H9 (cell line): ENCODE results near the gene FBN1. TPM values are rescaled to one million over a fixed set of nuclear protein-coding genes. Genes with fewer than 3 reads are reported as not detected.

ENCODE experiments used
- DNase-seq: peaks from one replicate; pipeline ENCODE4 v3.0.0-alpha.2; 2017
- H2AFZ ChIP-seq: one replicate; pipeline ENCODE4 v1.6.1; 2013; ENCODE audit warnings: mild to moderate bottlenecking, low read length, control low read depth, moderate library complexity
- H2AK5ac ChIP-seq: 2 replicates; pipeline ENCODE4 v1.6.1; 2013; ENCODE audit warnings: low read length, control low read depth, mixed read lengths; ENCODE audit not compliant: insufficient read length
- H2BK120ac ChIP-seq: one replicate; pipeline ENCODE4 v1.6.1; 2013; ENCODE audit warnings: low read depth, mild to moderate bottlenecking, low read length, control low read depth, inconsistent platforms; ENCODE audit not compliant: poor library complexity, severe bottlenecking
- H2BK12ac ChIP-seq: 2 replicates; pipeline ENCODE4 v1.6.1; 2013; ENCODE audit warnings: low read length, control low read depth, mixed read lengths, low read depth; ENCODE audit not compliant: insufficient read length
- H2BK15ac ChIP-seq: 2 replicates; pipeline ENCODE4 v1.6.1; 2013; ENCODE audit warnings: low read depth, low read length, control low read depth
- H2BK20ac ChIP-seq: one replicate; pipeline ENCODE4 v1.6.1; 2013; ENCODE audit warnings: low read depth, mild to moderate bottlenecking, low read length, control low read depth, inconsistent platforms; ENCODE audit not compliant: poor library complexity, severe bottlenecking
- H2BK5ac ChIP-seq: 2 replicates; pipeline ENCODE4 v1.6.1; 2013; ENCODE audit warnings: low read length, control low read depth, mixed read lengths; ENCODE audit not compliant: insufficient read length
- H3K14ac ChIP-seq: 2 replicates; pipeline ENCODE4 v1.6.1; 2013; ENCODE audit warnings: low read length, control low read depth; ENCODE audit not compliant: insufficient read depth
- H3K18ac ChIP-seq: 2 replicates; pipeline ENCODE4 v1.6.1; 2013; ENCODE audit warnings: low read depth, mild to moderate bottlenecking, mixed read lengths, low read length, control low read depth; ENCODE audit not compliant: insufficient read length
- H3K23ac ChIP-seq: 2 replicates; pipeline ENCODE4 v1.6.1; 2013; ENCODE audit warnings: low read length, control low read depth, mixed read lengths, low read depth; ENCODE audit not compliant: insufficient read length
- H3K23me2 ChIP-seq: 2 replicates; pipeline ENCODE4 v1.6.1; 2013; ENCODE audit warnings: low read depth, mild to moderate bottlenecking, mixed read lengths, low read length, control low read depth; ENCODE audit not compliant: insufficient read length, poor library complexity, severe bottlenecking
- H3K27ac ChIP-seq: 2 replicates; pipeline ENCODE4 v1.5.1; 2013; ENCODE audit warnings: low read length, control low read depth, mixed read lengths, low read depth; ENCODE audit not compliant: insufficient read length
- H3K27me3 ChIP-seq: 2 replicates; pipeline ENCODE4 v1.6.1; 2013; ENCODE audit warnings: low read length, control low read depth, inconsistent platforms; ENCODE audit not compliant: insufficient read depth
- H3K4ac ChIP-seq: 2 replicates; pipeline ENCODE4 v1.6.1; 2013; ENCODE audit warnings: low read depth, mild to moderate bottlenecking, control low read depth, inconsistent platforms, low read length, moderate library complexity
- H3K4me1 ChIP-seq: 2 replicates; pipeline ENCODE4 v1.6.1; 2013; ENCODE audit warnings: low read length, control low read depth, inconsistent platforms; ENCODE audit not compliant: insufficient read depth
- H3K4me2 ChIP-seq: 2 replicates; pipeline ENCODE4 v1.6.1; 2013; ENCODE audit warnings: low read length, control low read depth, mixed read lengths; ENCODE audit not compliant: insufficient read length, insufficient read depth
- H3K56ac ChIP-seq: 2 replicates; pipeline ENCODE4 v1.6.1; 2013; ENCODE audit warnings: low read depth, mild to moderate bottlenecking, mixed read lengths, low read length, control low read depth; ENCODE audit not compliant: insufficient read length
- H3K79me1 ChIP-seq: 2 replicates; pipeline ENCODE4 v1.6.1; 2013; ENCODE audit warnings: low read depth, mild to moderate bottlenecking, moderate library complexity, low read length, control low read depth, inconsistent platforms; ENCODE audit not compliant: insufficient read depth, poor library complexity, severe bottlenecking
- H3K79me2 ChIP-seq: 2 replicates; pipeline ENCODE4 v1.6.1; 2013; ENCODE audit warnings: low read length, control low read depth, inconsistent platforms; ENCODE audit not compliant: insufficient read depth
- H3K9ac ChIP-seq: 2 replicates; pipeline ENCODE4 v1.6.1; 2013; ENCODE audit warnings: low read length, control low read depth, mixed read lengths; ENCODE audit not compliant: insufficient read length; ENCODE audit errors: extremely low read depth
- H3K9me3 ChIP-seq: one replicate; pipeline ENCODE4 v1.6.1; 2013; ENCODE audit warnings: low read depth, low read length, inconsistent platforms; ENCODE audit not compliant: control insufficient read depth
- H3T11ph ChIP-seq: one replicate; pipeline ENCODE4 v1.6.1; 2013; ENCODE audit warnings: mild to moderate bottlenecking, low read length, control low read depth, inconsistent platforms
- H4K20me1 ChIP-seq: one replicate; pipeline ENCODE4 v1.6.1; 2013; ENCODE audit not compliant: control insufficient read depth, insufficient read length, insufficient read depth
- H4K5ac ChIP-seq: 2 replicates; pipeline ENCODE4 v1.6.1; 2013; ENCODE audit warnings: low read depth, mild to moderate bottlenecking, mixed read lengths, low read length, control low read depth; ENCODE audit not compliant: insufficient read length
- H4K8ac ChIP-seq: replicated peaks from 2 replicates; pipeline ENCODE4 v1.6.1; 2013; ENCODE audit warnings: low read length, control low read depth, mixed read lengths, low read depth; ENCODE audit not compliant: insufficient read length
- H4K91ac ChIP-seq: 2 replicates; pipeline ENCODE4 v1.6.1; 2013; ENCODE audit warnings: low read depth, mild to moderate bottlenecking, moderate library complexity, mixed read lengths, low read length, control low read depth; ENCODE audit not compliant: insufficient read length
- H3K27ac Mint-ChIP-seq, 3 experiments: 2 replicates in 2 of 3; 3 replicates in 1 of 3; pipeline ENCODE4 v1.8.0; 2020 to 2021; ENCODE audit warnings: mixed read lengths in 3 of 3, mild to moderate bottlenecking in 1 of 3, moderate library complexity in 1 of 3
- H3K27me3 Mint-ChIP-seq: 2 replicates; pipeline ENCODE4 v1.8.0; 2021; ENCODE audit warnings: low read depth, mild to moderate bottlenecking, moderate library complexity, mixed read lengths
- H3K36me3 Mint-ChIP-seq, 3 experiments: 2 replicates in 2 of 3; 3 replicates in 1 of 3; pipeline ENCODE4 v1.8.0; 2020 to 2021; ENCODE audit warnings: low read depth in 3 of 3, mixed read lengths in 3 of 3; ENCODE audit not compliant: insufficient read depth in 1 of 3
- H3K4me1 Mint-ChIP-seq, 2 experiments: 2 replicates each; pipeline ENCODE4 v1.8.0; 2020; ENCODE audit warnings: mixed read lengths in 2 of 2
- H3K4me3 Mint-ChIP-seq, 2 experiments: 2 replicates in 1 of 2; 3 replicates in 1 of 2; pipeline ENCODE4 v1.8.0; 2020 to 2021; ENCODE audit warnings: mild to moderate bottlenecking in 2 of 2, mixed read lengths in 2 of 2, moderate library complexity in 1 of 2
- H3K9me3 Mint-ChIP-seq, 2 experiments: 2 replicates in 1 of 2; 3 replicates in 1 of 2; pipeline ENCODE4 v1.8.0; 2020; ENCODE audit warnings: mild to moderate bottlenecking in 2 of 2, mixed read lengths in 2 of 2, moderate library complexity in 1 of 2
- CTCF ChIP-seq: fragments of 200-600 bp; sonication (generic); conservative IDR thresholded peaks from 3 replicates; pipeline ENCODE4 v1.8.0; 2021; ENCODE audit warnings: antibody characterized with exemption, mild to moderate bottlenecking
- WGBS: extraction: QIAGEN DNeasy Blood & Tissue Kit; methylation state at CpG from one replicate; pipeline ENCODE4 v1.1.7; 2013; ENCODE audit warnings: missing lambda C conversion rate, low lambda C conversion rate, mixed read lengths; ENCODE audit not compliant: insufficient read length; ENCODE audit errors: extremely low coverage; 5-methylcytosine and 5-hydroxymethylcytosine counted together
- total RNA-seq: library from RNA; stranded (reverse); gene quantifications from 2 replicates; pipeline ENCODE4 v1.2.1, GENCODE V29; 2021

Gene FBN1
- total RNA-seq, 1 experiment from 2014 or later = 3.6 TPM

- H3K27ac Mint-ChIP-seq = no peak overlapping the region
- H4K20me1 ChIP-seq = no peaks in the 10 kb centered on the region
- DNase-seq = no peak
- H3K27ac ChIP-seq = no peak overlapping the region
- H3K27me3 Mint-ChIP-seq = no peaks in the 10 kb centered on the region
- H3K9me3 Mint-ChIP-seq = no peaks in the 10 kb centered on the region
- no peak for TF ChIP-seq CTCF
- no peak overlapping the region for H3K23ac ChIP-seq
- H3K23me2 ChIP-seq = no peaks in the 10 kb centered on the region
- no peaks in the 10 kb centered on the region for H3K27me3 ChIP-seq
- no peak overlapping the region for H3K14ac ChIP-seq
- H4K5ac ChIP-seq = no peak overlapping the region
- H3K9ac ChIP-seq = no peak overlapping the region
- no peak overlapping the region for H2AFZ ChIP-seq
- H4K8ac ChIP-seq = no peak overlapping the region
- no peak overlapping the region for H4K91ac ChIP-seq
- WGBS = no CpG with 5 or more reads among the region's 1 CpG
- H3K4me1 Mint-ChIP-seq = peaks cover 6 to 13% of the 10 kb centered on the region in 2 experiments; a peak in 3 of 4 replicates
- no peak overlapping the region for H2BK12ac ChIP-seq
- H2BK20ac ChIP-seq = no peak overlapping the region
- H3K36me3 Mint-ChIP-seq = no peaks in the 10 kb centered on the region
- H2AK5ac ChIP-seq = no peak overlapping the region
- H3K79me1 ChIP-seq = no peaks in the 10 kb centered on the region
- H2BK15ac ChIP-seq = no peak overlapping the region
- H2BK5ac ChIP-seq = no peak overlapping the region
- H3K4ac ChIP-seq = no peak overlapping the region
- no peak overlapping the region for H3K56ac ChIP-seq
- H3K4me1 ChIP-seq = no peaks in the 10 kb centered on the region; the same call in 1 of the 2 replicates
- H3T11ph ChIP-seq = no peak overlapping the region
- H3K18ac ChIP-seq = no peak overlapping the region
- H2BK120ac ChIP-seq = no peak overlapping the region
- H3K4me2 ChIP-seq = no peak overlapping the region
- H3K9me3 ChIP-seq = no peaks in the 10 kb centered on the region
- H3K79me2 ChIP-seq = no peaks in the 10 kb centered on the region
- no peak overlapping the region for H3K4me3 Mint-ChIP-seq
Measured at GRCh38 chr15:48630245-48630644, 15.3 kb downstream of the FBN1 start.
